ENCODE data around the gene RCAN1. TPM values are rescaled to one million over a fixed set of nuclear protein-coding genes. Genes with fewer than 3 reads are reported as not detected.

The RCAN1 gene
- total and polyA plus RNA-seq, 2 of the 13 experiments (the other 11 are each of a cell fraction or from before 2014, with no cell fraction given) = 9.4 to 34.1 TPM

DNA sequence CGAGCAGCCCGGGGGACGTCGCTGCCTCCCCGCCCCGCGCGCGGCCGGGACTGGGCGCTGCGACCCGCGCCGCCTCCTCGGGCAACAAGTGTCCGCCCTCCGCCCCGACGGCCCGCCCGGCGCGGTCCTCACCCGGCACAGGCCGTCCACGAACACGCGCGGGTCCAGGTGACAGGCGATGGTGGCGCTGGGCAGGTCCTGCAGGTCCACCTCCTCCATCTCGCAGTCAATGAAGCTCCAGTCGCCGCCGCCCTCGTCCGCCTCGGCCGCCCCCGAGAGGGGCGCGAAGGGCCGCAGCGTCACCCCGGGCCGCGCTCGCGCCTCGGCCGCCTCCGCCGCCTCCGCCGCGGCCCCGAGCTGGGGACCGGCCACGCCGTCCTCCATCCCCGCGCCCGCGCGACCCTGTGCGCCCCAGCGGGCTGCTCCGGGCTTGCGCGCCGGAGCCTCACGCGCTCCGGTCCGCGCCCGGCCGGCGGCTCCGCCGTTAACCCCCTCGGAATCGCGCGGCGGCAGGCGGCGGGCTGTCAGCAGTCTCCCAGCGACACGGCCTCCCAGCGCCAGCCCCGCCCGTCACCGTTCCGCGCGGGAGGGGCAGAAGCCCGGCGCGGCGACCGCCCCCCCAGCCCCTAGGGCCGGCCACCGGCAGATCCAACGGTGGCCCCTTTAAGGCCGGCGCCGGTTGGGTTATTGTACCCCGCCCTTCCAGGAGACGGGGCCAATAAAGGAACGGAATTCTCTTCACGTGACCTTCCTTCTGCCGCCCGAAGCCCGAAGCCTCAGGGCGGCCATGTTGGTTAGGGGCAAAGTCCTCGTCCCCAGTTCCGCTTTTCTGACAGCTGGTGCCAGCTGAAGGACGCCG lies at the start of gene RCAN1 (continued):
- TF ChIP-seq, protein P1, sequence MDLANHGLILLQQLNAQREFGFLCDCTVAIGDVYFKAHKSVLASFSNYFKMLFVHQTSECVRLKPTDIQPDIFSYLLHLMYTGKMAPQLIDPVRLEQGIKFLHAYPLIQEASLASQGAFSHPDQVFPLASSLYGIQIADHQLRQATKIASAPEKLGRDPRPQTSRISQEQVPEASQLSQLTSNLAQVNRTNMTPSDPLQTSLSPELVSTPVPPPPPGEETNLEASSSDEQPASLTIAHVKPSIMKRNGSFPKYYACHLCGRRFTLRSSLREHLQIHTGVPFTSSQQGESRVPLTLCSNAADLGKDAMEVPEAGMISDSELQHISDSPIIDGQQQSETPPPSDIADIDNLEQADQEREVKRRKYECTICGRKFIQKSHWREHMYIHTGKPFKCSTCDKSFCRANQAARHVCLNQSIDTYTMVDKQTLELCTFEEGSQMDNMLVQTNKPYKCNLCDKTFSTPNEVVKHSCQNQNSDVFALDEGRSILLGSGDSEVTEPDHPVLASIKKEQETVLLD (CRISPR knock-in tag; IDR thresholded peaks at IDR 0.05; ENCODE audit: low read depth) = peak; percentile 91
- TF ChIP-seq ZNF292 (CRISPR knock-in tag; IDR thresholded peaks at IDR 0.05; ENCODE audit: borderline replicate concordance, low read depth) = 0 out of 2 replicates have a peak, but pooled peaks have one; percentile 21
- peak; percentile 68; the same call in 1 of the 2 replicates for TF ChIP-seq HOXD1 (CRISPR knock-in tag; IDR thresholded peaks at IDR 0.05)
- TF ChIP-seq GABPA (IDR thresholded peaks at IDR 0.05; ENCODE audit: low read depth, low read length) = no peak
- TF ChIP-seq GABPA (CRISPR knock-in tag; IDR thresholded peaks at IDR 0.05; ENCODE audit: low read depth) = peak; percentile 77
- peak; percentile 51; the same call in 1 of the 2 replicates for TF ChIP-seq YEATS2 (CRISPR knock-in tag; IDR thresholded peaks at IDR 0.05; ENCODE audit: borderline replicate concordance)
- peak; percentile 66; the same call in 1 of the 3 replicates for TF ChIP-seq MXI1 (IDR thresholded peaks at IDR 0.05; ENCODE audit: borderline replicate concordance, low read depth, low read length)
- peak; percentile 72; the same call in 1 of the 2 replicates for TF ChIP-seq ZSCAN12 (CRISPR knock-in tag; IDR thresholded peaks at IDR 0.05)
- TF ChIP-seq ZNF7 (CRISPR knock-in tag; IDR thresholded peaks at IDR 0.05) = no peak
- TF ChIP-seq RBFOX2 (IDR thresholded peaks at IDR 0.05; ENCODE audit: low read depth, low read length) = 0 out of 2 replicates have a peak, but pooled peaks have one; percentile 21
- peak; percentile 83 for TF ChIP-seq HDAC1 (CRISPR knock-in tag; IDR thresholded peaks at IDR 0.05)
- TF ChIP-seq, protein P2, sequence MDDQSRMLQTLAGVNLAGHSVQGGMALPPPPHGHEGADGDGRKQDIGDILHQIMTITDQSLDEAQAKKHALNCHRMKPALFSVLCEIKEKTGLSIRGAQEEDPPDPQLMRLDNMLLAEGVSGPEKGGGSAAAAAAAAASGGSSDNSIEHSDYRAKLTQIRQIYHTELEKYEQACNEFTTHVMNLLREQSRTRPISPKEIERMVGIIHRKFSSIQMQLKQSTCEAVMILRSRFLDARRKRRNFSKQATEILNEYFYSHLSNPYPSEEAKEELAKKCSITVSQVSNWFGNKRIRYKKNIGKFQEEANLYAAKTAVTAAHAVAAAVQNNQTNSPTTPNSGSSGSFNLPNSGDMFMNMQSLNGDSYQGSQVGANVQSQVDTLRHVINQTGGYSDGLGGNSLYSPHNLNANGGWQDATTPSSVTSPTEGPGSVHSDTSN (CRISPR knock-in tag; IDR thresholded peaks at IDR 0.05; ENCODE audit: borderline replicate concordance) = no peak
- peak; percentile 65; the same call in 1 of the 2 replicates for TF ChIP-seq HOXA5 (CRISPR knock-in tag; IDR thresholded peaks at IDR 0.05)
- peak; percentile 23; the same call in 1 of the 2 replicates for TF ChIP-seq ZMYM3 (CRISPR knock-in tag; IDR thresholded peaks at IDR 0.05)
- 0 out of 2 replicates have a peak, but pooled peaks have one; percentile 57 for TF ChIP-seq ZNF501 (CRISPR knock-in tag; IDR thresholded peaks at IDR 0.05)
- peak; percentile 71; the same call in 1 of the 2 replicates for TF ChIP-seq GMEB1 (CRISPR knock-in tag; IDR thresholded peaks at IDR 0.05; ENCODE audit: borderline replicate concordance)
- TF ChIP-seq, protein P3, sequence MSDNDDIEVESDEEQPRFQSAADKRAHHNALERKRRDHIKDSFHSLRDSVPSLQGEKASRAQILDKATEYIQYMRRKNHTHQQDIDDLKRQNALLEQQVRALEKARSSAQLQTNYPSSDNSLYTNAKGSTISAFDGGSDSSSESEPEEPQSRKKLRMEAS (IDR thresholded peaks at IDR 0.05) = peak; percentile 77
- TF ChIP-seq PAXIP1 (CRISPR knock-in tag; conservative IDR thresholded peaks at IDR 0.05) = peak; percentile 39; the same call in 1 of the 2 replicates
- 0 out of 2 replicates have a peak, but pooled peaks have one; percentile 13 for TF ChIP-seq GATAD2A (CRISPR knock-in tag; IDR thresholded peaks at IDR 0.05)

All from HepG2 (cell line).